Ishikawa (cell line): ENCODE data around the gene SPRN.

Experiments
- CEBPB ChIP-seq: IDR thresholded peaks from 2 replicates; pipeline ENCODE4 v1.6.1; 2012
- CREB1 ChIP-seq: IDR thresholded peaks from 2 replicates; pipeline ENCODE4 v1.6.1; 2012; ENCODE audit warnings: low read depth
- EGR1 ChIP-seq: IDR thresholded peaks from 2 replicates; pipeline ENCODE4 v1.6.1; 2012
- EP300 ChIP-seq: IDR thresholded peaks from 2 replicates; pipeline ENCODE4 v1.6.1; 2012; ENCODE audit warnings: borderline replicate concordance
- FOXM1 ChIP-seq: IDR thresholded peaks from 2 replicates; pipeline ENCODE4 v1.6.1; 2012; ENCODE audit warnings: low read depth, borderline replicate concordance
- NFIC ChIP-seq: IDR thresholded peaks from 2 replicates; pipeline ENCODE4 v1.6.1; 2012
- RAD21 ChIP-seq: IDR thresholded peaks from 2 replicates; pipeline ENCODE4 v1.6.1; 2012; ENCODE audit warnings: low read depth
- REST ChIP-seq: IDR thresholded peaks from 2 replicates; pipeline ENCODE4 v1.6.1; 2012; ENCODE audit warnings: low read depth, mild to moderate bottlenecking
- TAF1 ChIP-seq: IDR thresholded peaks from 2 replicates; pipeline ENCODE4 v1.6.1; 2012; ENCODE audit warnings: low read depth, mild to moderate bottlenecking
- TCF12 ChIP-seq: IDR thresholded peaks from 2 replicates; pipeline ENCODE4 v1.6.1; 2012; ENCODE audit warnings: low read depth
- TEAD4 ChIP-seq: IDR thresholded peaks from 2 replicates; pipeline ENCODE4 v1.6.1; 2012
- YY1 ChIP-seq: IDR thresholded peaks from 2 replicates; pipeline ENCODE4 v1.6.1; 2012; ENCODE audit warnings: low read depth
- ZBTB7A ChIP-seq: IDR thresholded peaks from 2 replicates; pipeline ENCODE4 v1.6.1; 2012; ENCODE audit warnings: low read depth
- TF ChIP-seq, protein P1 (sequence below): IDR thresholded peaks from 2 replicates; pipeline ENCODE4 v1.6.1; 2012
- TF ChIP-seq, protein P2 (sequence below): IDR thresholded peaks from 2 replicates; pipeline ENCODE4 v1.6.1; 2012

Gene SPRN

GRCh38 chr10:133446979-133447378 lies 22.6 kb upstream of the SPRN start:
- no peak for TF ChIP-seq TEAD4
- no peak for TF ChIP-seq TCF12
- no peak for TF ChIP-seq EP300
- no peak for TF ChIP-seq FOXM1
- no peak for TF ChIP-seq REST
- no peak for TF ChIP-seq CREB1
- TF ChIP-seq, protein P1, sequence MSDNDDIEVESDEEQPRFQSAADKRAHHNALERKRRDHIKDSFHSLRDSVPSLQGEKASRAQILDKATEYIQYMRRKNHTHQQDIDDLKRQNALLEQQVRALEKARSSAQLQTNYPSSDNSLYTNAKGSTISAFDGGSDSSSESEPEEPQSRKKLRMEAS: no peak
- TF ChIP-seq YY1: no peak
- TF ChIP-seq, protein P2, sequence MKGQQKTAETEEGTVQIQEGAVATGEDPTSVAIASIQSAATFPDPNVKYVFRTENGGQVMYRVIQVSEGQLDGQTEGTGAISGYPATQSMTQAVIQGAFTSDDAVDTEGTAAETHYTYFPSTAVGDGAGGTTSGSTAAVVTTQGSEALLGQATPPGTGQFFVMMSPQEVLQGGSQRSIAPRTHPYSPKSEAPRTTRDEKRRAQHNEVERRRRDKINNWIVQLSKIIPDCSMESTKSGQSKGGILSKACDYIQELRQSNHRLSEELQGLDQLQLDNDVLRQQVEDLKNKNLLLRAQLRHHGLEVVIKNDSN: no peak
- no peak for TF ChIP-seq EGR1
- no peak for TF ChIP-seq ZBTB7A
- TF ChIP-seq NFIC: no peak
- no peak for TF ChIP-seq RAD21
- TF ChIP-seq CEBPB: no peak

DNA sequence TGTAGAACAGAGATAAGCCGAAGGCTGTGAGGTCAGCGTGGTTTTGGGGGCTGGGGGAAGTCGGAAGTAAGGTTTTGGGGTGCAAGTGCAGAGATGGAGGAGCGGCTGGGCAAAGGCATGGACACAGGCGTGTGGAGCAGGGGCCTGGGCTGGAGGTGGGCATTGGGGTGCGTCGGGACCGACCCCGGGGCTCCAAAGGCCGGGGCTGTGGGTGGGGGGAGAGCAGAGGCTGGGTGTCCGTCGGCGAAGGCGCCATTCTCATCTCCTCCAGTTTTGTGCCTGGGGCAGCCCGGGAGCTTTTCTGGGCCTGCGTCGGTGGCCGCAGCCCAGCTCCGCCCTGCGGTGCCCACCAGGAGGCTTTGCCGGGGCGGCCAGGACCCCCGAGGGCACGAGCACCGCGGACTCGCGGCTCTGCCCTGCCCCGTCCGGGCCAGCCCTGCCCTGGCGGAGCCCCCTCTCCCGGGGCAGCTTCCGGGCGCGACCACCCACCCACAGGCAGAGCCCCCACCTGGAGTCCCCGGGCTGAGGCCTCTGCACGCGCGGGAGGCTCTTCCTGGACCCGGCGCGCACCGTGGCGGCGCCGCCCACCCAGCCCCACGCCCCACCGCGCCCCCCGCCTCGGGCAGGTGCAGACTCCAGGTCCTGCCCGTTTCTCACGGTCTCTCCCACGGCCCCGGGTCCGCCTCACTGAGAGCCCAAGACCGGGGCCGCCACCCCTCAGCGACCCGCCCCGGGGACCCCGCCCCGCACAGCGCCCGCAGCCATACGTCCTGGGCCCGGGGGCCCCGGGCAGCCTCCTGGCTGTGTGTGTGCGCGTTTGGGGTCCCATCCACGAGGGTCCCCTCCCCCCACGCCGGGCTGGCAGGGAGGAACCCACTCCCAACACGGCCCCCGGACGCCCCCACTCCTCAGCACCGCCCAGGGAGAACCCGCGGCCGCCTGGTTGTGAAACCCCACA lies 21.6 kb upstream of the SPRN start:
- TF ChIP-seq REST (no peak), EP300 (no peak), NFIC (no peak), EGR1 (no peak), CEBPB (no peak), YY1 (no peak), CREB1 (no peak), TCF12 (no peak), TEAD4 (no peak)
- TF ChIP-seq, protein P2: no peak
- TF ChIP-seq, protein P1: no peak

- TF ChIP-seq FOXM1 (no peak), YY1 (no peak), EGR1 (no peak), EP300 (no peak), TAF1 (no peak), TEAD4 (no peak), CEBPB (no peak), CREB1 (no peak), RAD21 (no peak), TCF12 (no peak), ZBTB7A (no peak), REST (no peak), NFIC (no peak)
- TF ChIP-seq, protein P1: no peak
- TF ChIP-seq, protein P2: no peak
These were observed 20.9 kb upstream of the SPRN start for GRCh38 chr10:133445268-133445732.
